Measurements from ENCODE around the gene MGAT5.

MGAT5 gene

GRCh38 chr2:134489732-134490384 lies 236.0 kb downstream of the MGAT5 start (continued):
- no peak for TF ChIP-seq ZBTB49 (tag by site-specific recombination; IDR thresholded peaks at IDR 0.05; ENCODE audit: low read depth)
- no peak for TF ChIP-seq HOXA7 (CRISPR knock-in tag; IDR thresholded peaks at IDR 0.05; ENCODE audit: borderline replicate concordance)
- no peak for TF ChIP-seq ZBTB26 (tag by site-specific recombination; optimal IDR thresholded peaks at IDR 0.05)
- no peak for TF ChIP-seq ZNF768 (tag by site-specific recombination; IDR thresholded peaks at IDR 0.05)
- TF ChIP-seq SP2 (tag by site-specific recombination; IDR thresholded peaks at IDR 0.05): no peak

- TF ChIP-seq ZBTB8A (tag by site-specific recombination; IDR thresholded peaks at IDR 0.05): no peak
- TF ChIP-seq ZBTB21 (tag by site-specific recombination; IDR thresholded peaks at IDR 0.05): no peak
- no peak for TF ChIP-seq ZNF148 (tag by site-specific recombination; IDR thresholded peaks at IDR 0.05; ENCODE audit: borderline replicate concordance)
- no peak for TF ChIP-seq ZNF791 (tag by site-specific recombination; IDR thresholded peaks at IDR 0.05)
- CTCF ChIA-PET: no interaction called here
- no peaks in the 10 kb centered on the region for H3K4me1 ChIP-seq (ENCODE audit: control insufficient read depth, insufficient read depth, low read length)
- H3K27ac ChIP-seq (ENCODE audit: extremely low read depth, low read depth, low read length): no peak overlapping the region
- POLR2A ChIA-PET: no interaction called here
- no peaks in the 10 kb centered on the region for H3K36me3 ChIP-seq (ENCODE audit: control insufficient read depth in 2 of 2, insufficient read depth in 1 of 2, low read length in 2 of 2)
- no peaks in the 10 kb centered on the region for H3K9me3 ChIP-seq (ENCODE audit: control insufficient read depth, insufficient read depth, low read depth, low read length)
- H3K4me3 ChIP-seq (ENCODE audit: low read depth, low read length): no peak overlapping the region
Observed at GRCh38 chr2:134490559-134490958, 236.7 kb downstream of the MGAT5 start.

- Histone ChIP-seq H3K4me1 (ENCODE audit: control insufficient read depth, insufficient read depth, low read length) (no peaks in the 10 kb centered on the region), H3K36me3 (ENCODE audit: control insufficient read depth in 2 of 2, insufficient read depth in 1 of 2, low read length in 2 of 2) (no peaks in the 10 kb centered on the region), H3K9me3 (ENCODE audit: control insufficient read depth, insufficient read depth, low read depth, low read length) (no peaks in the 10 kb centered on the region), H3K4me3 (ENCODE audit: low read depth, low read length) (no peak overlapping the region), H3K27ac (ENCODE audit: extremely low read depth, low read depth, low read length) (no peak overlapping the region)
- ChIA-PET CTCF (interaction anchor here (1.5 kb wide), 1 partner anchor 40 kb away, joined by 5 read pairs; no protein-coding TSS in a partner anchor), POLR2A (no interaction called here)
- TF ChIP-seq ZNF837 (tag by site-specific recombination; IDR thresholded peaks at IDR 0.05) (no peak), ZNF350 (tag by site-specific recombination; IDR thresholded peaks at IDR 0.05) (no peak), OSR2 (tag by site-specific recombination; IDR thresholded peaks at IDR 0.05) (no peak), ZNF114 (tag by site-specific recombination; IDR thresholded peaks at IDR 0.05) (no peak), EGR2 (tag by site-specific recombination; IDR thresholded peaks at IDR 0.05; ENCODE audit: low read depth) (no peak), ZNF544 (tag by site-specific recombination; IDR thresholded peaks at IDR 0.05) (no peak), ZNF133 (tag by site-specific recombination; IDR thresholded peaks at IDR 0.05) (no peak), KLF9 (tag by site-specific recombination; IDR thresholded peaks at IDR 0.05; ENCODE audit: low read depth) (no peak), ZNF274 (IDR thresholded peaks at IDR 0.05; ENCODE audit: low read length) (no peak), ZNF274 (tag by site-specific recombination; IDR thresholded peaks at IDR 0.05; ENCODE audit: borderline replicate concordance) (no peak), ZNF280D (tag by site-specific recombination; IDR thresholded peaks at IDR 0.05) (no peak), ZFP41 (tag by site-specific recombination; IDR thresholded peaks at IDR 0.05; ENCODE audit: borderline replicate concordance) (no peak), ELK4 (IDR thresholded peaks at IDR 0.05; ENCODE audit: borderline replicate concordance, low read depth, low read length) (no peak), YY2 (tag by site-specific recombination; IDR thresholded peaks at IDR 0.05) (no peak), ZNF391 (tag by site-specific recombination; IDR thresholded peaks at IDR 0.05; ENCODE audit: borderline replicate concordance, low read depth) (no peak)
Observed at GRCh38 chr2:134491022-134491421, 237.2 kb downstream of the MGAT5 start.
